Adrenal gland (tissue), 12 donors: ENCODE measurements around the gene ZNF506. TPM values are rescaled to one million over a fixed set of nuclear protein-coding genes. Genes with fewer than 3 reads are reported as not detected.

Experiments
- DNase-seq, 7 donors: peaks; one replicate each; pipeline ENCODE4 v3.0.0-alpha.2; 2019 to 2020
- H3K27ac ChIP-seq, 5 donors: fragments of 200-600 bp; sonication (generic) in 4 of 5; 1 replicate in 3 of 5; 2 replicates in 2 of 5; pipeline versions ENCODE4 v1.5.1 to v1.8.0; 2016 to 2020; ENCODE audit warnings: mild to moderate bottlenecking in 1 of 5
- H3K27me3 ChIP-seq: fragments of 200-600 bp; 2 replicates; pipeline ENCODE4 v1.8.0; 2021
- H3K36me3 ChIP-seq, 2 donors: fragments of 200-600 bp; replicated peaks in 1 of 2; 1 replicate in 1 of 2; 2 replicates in 1 of 2; pipeline versions ENCODE4 v1.5.1 to v1.8.0; 2018 to 2022
- H3K4me1 ChIP-seq, 2 donors: fragments of 200-600 bp; replicated peaks in 1 of 2; 1 replicate in 1 of 2; 2 replicates in 1 of 2; pipeline versions ENCODE4 v1.5.1 to v1.8.0; 2018 to 2021
- H3K4me3 ChIP-seq, 4 donors: fragments of 200-600 bp; sonication (generic) in 3 of 4; one replicate each; pipeline ENCODE4 v1.5.1; 2016 to 2018
- H3K9me3 ChIP-seq, 3 donors: fragments of 200-600 bp; sonication (generic) in 1 of 3; replicated peaks in 1 of 3; 1 replicate in 2 of 3; 2 replicates in 1 of 3; pipeline versions ENCODE4 v1.5.1 to v1.8.0; 2016 to 2021
- POLR2A ChIP-seq, 2 donors: fragments of 450-650 bp; IDR thresholded peaks; one replicate each; pipeline ENCODE4 v1.6.1; 2017; ENCODE audit warnings: antibody characterized with exemption in 2 of 2, mild to moderate bottlenecking in 2 of 2, moderate library complexity in 1 of 2
- WGBS, 4 donors: extraction: QIAGEN DNeasy Blood & Tissue Kit in 2 of 4; methylation state at CpG; one replicate each; pipeline versions ENCODE4 v1.1.5 to v1.1.7; 2013 to 2017; 5-methylcytosine and 5-hydroxymethylcytosine counted together
- intact Hi-C, 2 donors: fragments of 100-400 bp; cut with DNase I; formaldehyde crosslinking; loops; one replicate each; pipeline versions ENCODE4 v1.14.1 to v1.15.0; 2022 to 2023
- polyA plus RNA-seq, 3 donors: library from polyadenylated mRNA; stranded (reverse); fragments of 200-250 nt in 2 of 3; fragments of 350-450 nt in 1 of 3; fragmentation: Illumina TruSeq in 1 of 3; extraction: RNeasy Lipid Tissue Mini Kit (QIAGEN cat#74804) in 1 of 3; gene quantifications; one replicate each; pipeline ENCODE4 v1.2.3, GENCODE V29; 2013 to 2014
- total RNA-seq, 9 donors: library from RNA; depleted of rRNA in 4 of 9; stranded (reverse); fragments of >200 nt in 4 of 9; fragments of 120-200 nt in 1 of 9; fragmentation: NEBNext Ultra II Directional in 1 of 9; extraction: Animal tissue kit (Norgen Biotek cat#: 25700) in 1 of 9; gene quantifications; one replicate each; pipeline versions ENCODE4 v1.1.0 to v1.2.4, GENCODE V29; 2013 to 2023
- TF ChIP-seq, protein P1 (sequence below), 6 experiments: fragments of 450-650 bp in 4 of 6; fragments of 200-600 bp in 2 of 6; sonication (generic) in 1 of 6; IDR thresholded peaks; 1 replicate in 5 of 6; 2 replicates in 1 of 6; pipeline versions ENCODE4 v1.5.1 to v1.8.0; 2016 to 2021; ENCODE audit warnings: antibody characterized with exemption in 6 of 6, mild to moderate bottlenecking in 2 of 6, moderate library complexity in 1 of 6
- donor health status: healthy with polysubstance abuse.
- donor health status: Bipolar disorder and iron deficiency.
- donor health status: DM: yes; HTN: yes; CAD: no.
- donor health status: DM: no; HTN: no; CAD: no.
- donor health status: DM: no; HTN: no; CAD: no.
- donor health status: DM: yes; HTN: yes; CAD: no.

The ZNF506 gene
- total and polyA plus RNA-seq, 12 donors: 4.7 to 38.6 (median 21.2) TPM

DNA sequence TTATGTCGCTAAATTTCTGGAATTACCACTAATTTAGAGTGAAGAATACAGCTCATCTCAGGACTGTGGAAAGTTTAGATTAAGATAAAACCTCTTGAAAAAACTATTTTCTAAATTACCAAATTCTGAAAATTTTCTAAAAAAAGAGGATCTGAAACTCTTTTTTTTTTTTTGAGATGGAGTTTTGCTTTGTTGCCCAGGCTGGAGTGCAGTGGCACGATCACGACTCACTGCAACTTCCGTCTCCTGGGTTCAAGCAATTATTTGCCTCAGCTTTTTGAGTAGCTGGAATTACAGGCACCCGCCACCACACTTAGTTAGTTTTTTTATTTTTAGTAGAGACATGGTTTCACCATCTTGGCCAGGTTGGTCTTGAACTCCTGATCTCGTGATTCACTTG, 27.5 kb upstream of the ZNF506 start:
- no peak for DNase-seq
- no peak overlapping the region for H3K27ac ChIP-seq
- H3K27me3 ChIP-seq: no peaks in the 10 kb centered on the region
- intact Hi-C loops: no loop called here
- no peak for TF ChIP-seq POLR2A (IDR thresholded peaks at IDR 0.05)
- TF ChIP-seq, protein P1, sequence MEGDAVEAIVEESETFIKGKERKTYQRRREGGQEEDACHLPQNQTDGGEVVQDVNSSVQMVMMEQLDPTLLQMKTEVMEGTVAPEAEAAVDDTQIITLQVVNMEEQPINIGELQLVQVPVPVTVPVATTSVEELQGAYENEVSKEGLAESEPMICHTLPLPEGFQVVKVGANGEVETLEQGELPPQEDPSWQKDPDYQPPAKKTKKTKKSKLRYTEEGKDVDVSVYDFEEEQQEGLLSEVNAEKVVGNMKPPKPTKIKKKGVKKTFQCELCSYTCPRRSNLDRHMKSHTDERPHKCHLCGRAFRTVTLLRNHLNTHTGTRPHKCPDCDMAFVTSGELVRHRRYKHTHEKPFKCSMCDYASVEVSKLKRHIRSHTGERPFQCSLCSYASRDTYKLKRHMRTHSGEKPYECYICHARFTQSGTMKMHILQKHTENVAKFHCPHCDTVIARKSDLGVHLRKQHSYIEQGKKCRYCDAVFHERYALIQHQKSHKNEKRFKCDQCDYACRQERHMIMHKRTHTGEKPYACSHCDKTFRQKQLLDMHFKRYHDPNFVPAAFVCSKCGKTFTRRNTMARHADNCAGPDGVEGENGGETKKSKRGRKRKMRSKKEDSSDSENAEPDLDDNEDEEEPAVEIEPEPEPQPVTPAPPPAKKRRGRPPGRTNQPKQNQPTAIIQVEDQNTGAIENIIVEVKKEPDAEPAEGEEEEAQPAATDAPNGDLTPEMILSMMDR (IDR thresholded peaks at IDR 0.05): no peak
- no peak overlapping the region for H3K4me3 ChIP-seq
- H3K9me3 ChIP-seq: no peaks in the 10 kb centered on the region
- H3K36me3 ChIP-seq: no peaks in the 10 kb centered on the region
- no peaks in the 10 kb centered on the region for H3K4me1 ChIP-seq
- 89 to 92% (median 90%) methylated on average over 6 of the region's 6 CpGs for WGBS, 4 donors

DNA sequence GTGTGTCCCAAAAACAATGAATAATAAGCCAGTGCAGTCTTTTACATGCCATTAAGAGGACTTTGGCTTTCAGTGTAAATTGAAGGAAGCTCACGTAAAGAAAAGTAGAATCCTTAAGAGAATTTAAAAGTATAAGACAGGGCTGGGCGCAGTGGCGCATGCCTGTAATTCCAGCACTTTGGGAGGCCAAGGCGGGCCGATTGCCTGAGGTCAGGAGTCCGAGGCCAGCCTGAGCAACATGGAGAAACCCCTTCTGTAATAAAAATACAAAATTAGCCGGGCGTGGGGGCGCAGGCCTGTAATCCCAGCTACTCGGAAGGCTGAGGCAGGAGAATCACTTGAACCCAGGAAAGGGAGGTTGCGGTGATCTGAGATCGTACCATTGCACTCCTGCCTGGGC, 26.2 kb upstream of the ZNF506 start:
- intact Hi-C loops: no loop called here
- 92 to 96% (median 94%) methylated on average over 12 of the region's 12 CpGs for WGBS, 4 donors
- no peaks in the 10 kb centered on the region for H3K27me3 ChIP-seq
- no peak overlapping the region for H3K27ac ChIP-seq
- no peak for DNase-seq
- H3K36me3 ChIP-seq: no peaks in the 10 kb centered on the region
- no peaks in the 10 kb centered on the region for H3K4me1 ChIP-seq
- TF ChIP-seq POLR2A (IDR thresholded peaks at IDR 0.05): no peak
- TF ChIP-seq, protein P1 (IDR thresholded peaks at IDR 0.05): no peak
- H3K4me3 ChIP-seq: no peak overlapping the region
- no peaks in the 10 kb centered on the region for H3K9me3 ChIP-seq

DNA sequence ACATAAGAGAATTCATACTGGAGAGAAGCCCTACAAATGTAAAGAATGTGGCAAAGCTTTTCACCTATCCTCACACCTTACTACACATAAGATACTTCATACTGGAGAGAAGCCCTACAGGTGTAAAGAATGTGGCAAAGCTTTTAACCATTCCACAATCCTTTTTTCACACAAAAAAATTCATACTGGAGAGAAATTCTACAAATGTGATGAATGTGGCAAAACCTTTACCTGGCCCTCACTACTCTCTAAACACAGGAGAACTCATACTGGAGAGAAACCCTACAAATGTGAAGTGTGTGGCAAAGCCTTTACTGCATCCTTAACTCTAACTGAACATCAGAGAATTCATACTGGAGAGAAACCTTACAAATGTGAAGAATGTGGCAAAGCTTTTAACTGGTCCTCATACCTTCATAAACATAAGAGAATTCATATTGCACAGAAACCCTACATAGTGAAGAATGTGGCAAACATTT, 14.0 kb upstream of the ZNF506 start:
- TF ChIP-seq, protein P1 (IDR thresholded peaks at IDR 0.05): no peak
- H3K4me3 ChIP-seq: no peak overlapping the region
- no peak overlapping the region for H3K27ac ChIP-seq
- no peaks in the 10 kb centered on the region for H3K36me3 ChIP-seq
- DNase-seq: no peak
- peaks cover 9 to 57% (median 26%) of the 10 kb centered on the region in 3 donors for H3K9me3 ChIP-seq
- no peaks in the 10 kb centered on the region for H3K27me3 ChIP-seq
- no peaks in the 10 kb centered on the region for H3K4me1 ChIP-seq
- intact Hi-C loops: no loop called here

- intact Hi-C loops: no loop called here
- no peaks in the 10 kb centered on the region for H3K36me3 ChIP-seq
- H3K4me3 ChIP-seq: no peak overlapping the region
- peaks cover 0 to 10% (median 5%) of the 10 kb centered on the region in 3 donors for H3K9me3 ChIP-seq
- H3K27ac ChIP-seq: no peak overlapping the region
- no peaks in the 10 kb centered on the region for H3K27me3 ChIP-seq
- no peak for DNase-seq
- no peak for TF ChIP-seq POLR2A (IDR thresholded peaks at IDR 0.05)
- TF ChIP-seq, protein P1 (IDR thresholded peaks at IDR 0.05): no peak
- H3K4me1 ChIP-seq: peaks cover 3 to 4% of the 10 kb centered on the region in 2 donors
- WGBS, 4 donors: 89 to 91% (median 90%) methylated on average over 11 of the region's 11 CpGs
Observed at GRCh38 chr19:19826875-19827274, 5.3 kb upstream of the ZNF506 start.
